Esophagus squamous epithelium (tissue), 5 donors: ENCODE results near the gene TTC14. TPM values are rescaled to one million over a fixed set of nuclear protein-coding genes. Genes with fewer than 3 reads are reported as not detected.
A peak's percentile ranks its signal among the peaks of the same experiment; 100 is the strongest.

Experiments
- DNase-seq: peaks from one replicate; lab custom pipeline; 2025; lab: John Stamatoyannopoulos, UW
- H3K27ac ChIP-seq, 4 donors: fragments of 200-600 bp; sonication (generic); one replicate each; pipeline ENCODE4 v1.5.1; 2016 to 2019; ENCODE audit warnings: mild to moderate bottlenecking in 1 of 4
- H3K27me3 ChIP-seq, 4 donors: fragments of 200-600 bp; sonication (generic); 1 replicate in 3 of 4; 2 replicates in 1 of 4; pipeline versions ENCODE4 v1.5.1 to v1.6.0; 2017 to 2021; ENCODE audit warnings: antibody characterized with exemption in 1 of 4
- H3K36me3 ChIP-seq, 3 donors: fragments of 200-600 bp; sonication (generic); one replicate each; pipeline ENCODE4 v1.5.1; 2016 to 2019
- H3K4me1 ChIP-seq, 3 donors: fragments of 200-600 bp; sonication (generic); one replicate each; pipeline ENCODE4 v1.5.1; 2017 to 2019
- H3K4me3 ChIP-seq, 4 donors: fragments of 200-600 bp; sonication (generic); 1 replicate in 3 of 4; 2 replicates in 1 of 4; pipeline ENCODE4 v1.5.1; 2016 to 2019; ENCODE audit warnings: mild to moderate bottlenecking in 2 of 4, moderate library complexity in 1 of 4
- H3K9me3 ChIP-seq, 3 donors: fragments of 200-600 bp; sonication (generic); one replicate each; pipeline ENCODE4 v1.5.1; 2016 to 2019
- POLR2A ChIP-seq, 4 donors: fragments of 450-650 bp; IDR thresholded peaks; one replicate each; pipeline ENCODE4 v1.6.1; 2017; ENCODE audit warnings: antibody characterized with exemption in 4 of 4, mild to moderate bottlenecking in 4 of 4, moderate library complexity in 3 of 4
- WGBS, 2 donors: methylation state at CpG; one replicate each; pipeline ENCODE4 v1.1.5; 2018; 5-methylcytosine and 5-hydroxymethylcytosine counted together
- intact Hi-C: fragments of 100-400 bp; cut with DNase I; formaldehyde crosslinking; loops from one replicate; pipeline ENCODE4 v1.15.0; 2022
- total RNA-seq, 4 donors: library from RNA; depleted of rRNA; stranded (reverse); fragments of >200 nt; gene quantifications; one replicate each; pipeline ENCODE4 v1.1.0, GENCODE V29; 2016
- TF ChIP-seq, protein P1 (sequence below), 6 experiments: fragments of 450-650 bp in 4 of 6; fragments of 200-600 bp in 2 of 6; sonication (generic) in 2 of 6; IDR thresholded peaks; one replicate each; pipeline ENCODE4 v1.5.1; 2016 to 2019; ENCODE audit warnings: antibody characterized with exemption in 6 of 6, mild to moderate bottlenecking in 4 of 6, moderate library complexity in 4 of 6
- donor health status: DM: yes; HTN: yes; CAD: no.

Gene TTC14
- total RNA-seq, 4 donors from 2014 or later = 9.6 to 29.4 (median 21.8) TPM

DNA sequence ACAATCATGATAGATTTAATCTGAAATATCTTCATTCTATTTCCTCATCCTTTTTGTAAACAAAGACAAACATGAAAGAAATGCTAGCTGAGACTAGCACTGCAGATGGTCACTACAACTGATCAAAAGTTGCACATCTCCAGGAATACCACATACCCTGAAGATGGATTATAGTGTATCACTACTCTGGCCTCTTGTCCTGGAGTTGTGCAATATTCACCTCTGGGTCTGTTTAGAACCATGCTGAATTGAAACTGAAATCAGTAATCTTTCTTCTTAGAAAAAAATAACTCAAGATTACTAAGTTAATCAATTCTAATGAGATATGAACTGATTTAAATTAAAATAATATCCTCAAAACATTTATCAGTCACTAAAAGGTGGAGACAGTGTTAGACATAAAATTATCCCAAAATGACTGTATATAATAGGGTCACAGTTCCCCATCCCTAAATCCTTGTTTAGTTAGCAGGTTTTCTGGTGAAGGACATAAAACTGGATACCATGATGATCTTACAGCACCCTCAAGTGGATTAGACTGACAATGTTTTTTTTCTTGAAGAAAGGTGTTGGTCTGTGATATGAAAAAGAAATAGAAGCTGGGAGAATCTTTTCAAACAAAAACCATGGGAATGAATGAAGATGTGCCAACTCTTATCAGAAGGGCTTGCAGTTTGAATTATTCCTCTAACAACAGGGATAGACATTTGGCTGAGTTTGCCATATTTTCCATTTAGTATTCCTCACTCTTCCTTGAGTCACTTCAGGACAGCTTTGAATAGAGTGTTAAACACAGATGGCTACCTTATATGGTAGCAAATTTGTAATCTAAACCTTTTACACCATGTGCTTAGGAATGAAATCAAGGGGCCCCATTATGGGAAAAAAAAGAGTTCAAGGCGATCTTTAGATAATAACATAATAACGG lies 7.1 kb upstream of the TTC14 start:
- Histone ChIP-seq H3K27me3 (peaks cover 0 to 36% (median 0%) of the 10 kb centered on the region in 4 donors), H3K9me3 (no peaks in the 10 kb centered on the region), H3K4me1 (no peaks in the 10 kb centered on the region), H3K36me3 (no peaks in the 10 kb centered on the region), H3K4me3 (no peak overlapping the region), H3K27ac (no peak overlapping the region)
- intact Hi-C loops = no loop called here
- DNase-seq = no peak
- TF ChIP-seq POLR2A (IDR thresholded peaks at IDR 0.05) = no peak
- TF ChIP-seq, protein P1, sequence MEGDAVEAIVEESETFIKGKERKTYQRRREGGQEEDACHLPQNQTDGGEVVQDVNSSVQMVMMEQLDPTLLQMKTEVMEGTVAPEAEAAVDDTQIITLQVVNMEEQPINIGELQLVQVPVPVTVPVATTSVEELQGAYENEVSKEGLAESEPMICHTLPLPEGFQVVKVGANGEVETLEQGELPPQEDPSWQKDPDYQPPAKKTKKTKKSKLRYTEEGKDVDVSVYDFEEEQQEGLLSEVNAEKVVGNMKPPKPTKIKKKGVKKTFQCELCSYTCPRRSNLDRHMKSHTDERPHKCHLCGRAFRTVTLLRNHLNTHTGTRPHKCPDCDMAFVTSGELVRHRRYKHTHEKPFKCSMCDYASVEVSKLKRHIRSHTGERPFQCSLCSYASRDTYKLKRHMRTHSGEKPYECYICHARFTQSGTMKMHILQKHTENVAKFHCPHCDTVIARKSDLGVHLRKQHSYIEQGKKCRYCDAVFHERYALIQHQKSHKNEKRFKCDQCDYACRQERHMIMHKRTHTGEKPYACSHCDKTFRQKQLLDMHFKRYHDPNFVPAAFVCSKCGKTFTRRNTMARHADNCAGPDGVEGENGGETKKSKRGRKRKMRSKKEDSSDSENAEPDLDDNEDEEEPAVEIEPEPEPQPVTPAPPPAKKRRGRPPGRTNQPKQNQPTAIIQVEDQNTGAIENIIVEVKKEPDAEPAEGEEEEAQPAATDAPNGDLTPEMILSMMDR (IDR thresholded peaks at IDR 0.05) = peak in 2 of 6 experiments; percentile 8 to 33
- WGBS, 2 donors = 51 to 88% methylated on average over 2 of the region's 2 CpGs

DNA sequence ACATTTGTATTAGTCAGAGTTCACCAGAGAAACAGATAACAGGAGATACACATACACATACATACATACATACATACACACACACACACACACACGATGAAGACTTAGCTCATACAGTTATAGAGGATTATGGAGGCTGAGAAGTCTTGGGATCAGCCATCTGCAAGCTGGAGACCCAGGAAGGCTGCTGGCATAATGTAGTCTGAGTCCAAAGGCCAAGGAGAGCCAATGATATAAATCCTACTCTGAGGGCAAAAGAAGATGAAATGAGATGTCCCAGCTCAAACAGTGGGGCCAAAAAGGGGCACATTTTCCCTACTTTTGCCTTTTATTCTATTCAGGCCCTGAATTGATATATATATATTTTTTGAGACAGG lies 6.4 kb upstream of the TTC14 start:
- no peak overlapping the region for H3K27ac ChIP-seq
- H3K36me3 ChIP-seq = no peaks in the 10 kb centered on the region
- WGBS, 2 donors = 50 to 59% methylated on average over 1 of the region's 1 CpG
- DNase-seq = no peak
- intact Hi-C loops = no loop called here
- H3K4me3 ChIP-seq = no peak overlapping the region
- no peaks in the 10 kb centered on the region for H3K9me3 ChIP-seq
- no peaks in the 10 kb centered on the region for H3K4me1 ChIP-seq
- peaks cover 0 to 34% (median 0%) of the 10 kb centered on the region in 4 donors for H3K27me3 ChIP-seq
- TF ChIP-seq POLR2A (IDR thresholded peaks at IDR 0.05) = no peak
- TF ChIP-seq, protein P1 (IDR thresholded peaks at IDR 0.05) = no peak

DNA sequence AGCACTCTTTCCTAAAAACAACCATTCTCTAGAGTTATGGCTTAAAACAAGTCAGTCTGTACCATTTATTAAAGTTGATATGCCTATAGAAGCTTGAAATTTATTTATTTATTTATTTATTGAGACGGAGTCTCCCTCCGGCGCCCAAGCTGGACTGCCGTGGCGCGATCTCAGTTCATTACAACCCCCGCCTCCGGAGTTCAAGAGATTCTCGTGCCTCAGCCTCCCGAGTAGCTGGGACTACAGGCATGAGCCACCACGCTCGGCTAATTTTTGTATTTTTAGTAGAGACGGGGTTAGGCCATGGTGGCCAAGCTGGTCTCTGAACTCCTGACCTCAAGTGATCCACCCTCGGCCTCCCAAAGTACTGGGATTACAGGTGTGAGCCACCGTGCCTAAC lies 1.5 kb upstream of the TTC14 start:
- Histone ChIP-seq H3K4me3 (no peak overlapping the region), H3K27ac (no peak overlapping the region), H3K27me3 (peaks cover 0 to 23% (median 0%) of the 10 kb centered on the region in 4 donors), H3K9me3 (no peaks in the 10 kb centered on the region), H3K36me3 (peaks cover 0 to 23% (median 7%) of the 10 kb centered on the region in 3 donors), H3K4me1 (peaks cover 0 to 18% (median 7%) of the 10 kb centered on the region in 3 donors)
- intact Hi-C loops = no loop called here
- WGBS, 2 donors = 93% methylated on average over 14 to 15 of the region's 15 CpGs
- DNase-seq = no peak
- TF ChIP-seq, protein P1 (IDR thresholded peaks at IDR 0.05) = no peak
- TF ChIP-seq POLR2A (IDR thresholded peaks at IDR 0.05) = no peak

DNA sequence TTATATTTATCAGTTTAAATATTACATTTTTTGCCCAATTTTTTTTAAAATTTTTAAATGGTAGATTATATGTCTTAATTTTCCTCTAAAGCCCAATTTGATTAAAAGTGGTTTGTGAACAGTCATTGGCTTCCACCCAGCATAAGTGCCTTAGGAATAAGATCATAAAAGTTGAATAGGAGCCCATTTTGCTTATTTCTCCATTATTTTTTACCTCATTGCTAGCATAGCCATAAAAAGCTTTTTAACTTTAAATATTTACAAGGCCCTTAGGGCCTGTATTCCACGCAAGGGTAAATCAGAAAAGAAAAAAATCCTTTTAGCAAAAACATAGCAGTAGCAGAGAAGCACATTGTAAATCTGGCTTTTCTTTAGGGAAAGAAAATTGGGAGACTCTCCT lies 9.0 kb downstream of the TTC14 start:
- no peaks in the 10 kb centered on the region for H3K9me3 ChIP-seq
- no peaks in the 10 kb centered on the region for H3K4me1 ChIP-seq
- no peak overlapping the region for H3K27ac ChIP-seq
- no peak for DNase-seq
- intact Hi-C loops = no loop called here
- TF ChIP-seq, protein P1 (IDR thresholded peaks at IDR 0.05) = no peak
- TF ChIP-seq POLR2A (IDR thresholded peaks at IDR 0.05) = no peak
- no peak overlapping the region for H3K4me3 ChIP-seq
- peaks cover 0 to 74% (median 33%) of the 10 kb centered on the region in 3 donors for H3K36me3 ChIP-seq
- WGBS, 2 donors = 75 to 78% methylated on average over 1 of the region's 1 CpG
- no peaks in the 10 kb centered on the region for H3K27me3 ChIP-seq

DNA sequence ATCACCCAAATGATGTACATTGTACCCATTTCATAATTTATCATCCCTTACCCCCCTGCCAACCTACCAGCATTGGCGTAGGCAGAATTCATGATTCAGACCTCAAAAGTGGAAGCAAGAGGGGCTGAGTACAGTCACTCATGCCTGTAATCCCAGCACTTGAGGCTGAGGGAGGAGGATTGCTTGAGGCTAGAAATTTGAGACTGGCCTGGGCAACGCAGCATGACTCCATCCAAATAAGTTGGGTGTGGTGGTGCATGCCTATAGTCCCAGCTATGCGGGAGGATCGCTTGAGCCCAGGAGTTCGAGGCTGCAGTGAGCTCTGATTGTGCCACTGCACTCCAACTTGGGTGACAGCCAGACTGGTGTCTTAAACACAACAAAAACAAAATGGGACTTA lies 10.4 kb downstream of the TTC14 start:
- Histone ChIP-seq H3K9me3 (no peaks in the 10 kb centered on the region), H3K27ac (no peak overlapping the region), H3K27me3 (no peaks in the 10 kb centered on the region), H3K4me3 (no peak overlapping the region), H3K36me3 (peaks cover 0 to 61% (median 27%) of the 10 kb centered on the region in 3 donors), H3K4me1 (no peaks in the 10 kb centered on the region)
- WGBS, 2 donors = 75 to 87% methylated on average over 5 of the region's 5 CpGs
- TF ChIP-seq, protein P1 (IDR thresholded peaks at IDR 0.05) = no peak
- intact Hi-C loops = no loop called here
- no peak for DNase-seq
